ENCODE results near the gene OSBP2. TPM values are rescaled to one million over a fixed set of nuclear protein-coding genes. Genes with fewer than 3 reads are reported as not detected.

Gene OSBP2
- total RNA-seq, 4 donors from 2014 or later: 0.66 to 2.4 (median 1.6) TPM

- Histone ChIP-seq H3K36me3 (peaks cover 0 to 74% (median 23%) of the 10 kb centered on the region in 3 donors), H3K4me1 (peaks cover 0 to 46% (median 19%) of the 10 kb centered on the region in 4 donors), H3K27me3 (no peaks in the 10 kb centered on the region), H3K9me3 (no peaks in the 10 kb centered on the region), H3K4me3 (no peak overlapping the region), H3K27ac (peak overlapping the region in 1 of 4 donors; percentile 23)
- WGBS, 2 donors: 68 to 69% methylated on average over 7 of the region's 7 CpGs
- DNase-seq (ENCODE audit: low spot score in 2 of 2): no peak
- TF ChIP-seq CTCF (IDR thresholded peaks at IDR 0.05): no peak
- TF ChIP-seq EP300 (IDR thresholded peaks at IDR 0.05): no peak
- no peak for TF ChIP-seq POLR2A (IDR thresholded peaks at IDR 0.05)
Observed at GRCh38 chr22:30949934-30950660, 255.4 kb downstream of the OSBP2 start.

GRCh38 chr22:30953206-30953605, 258.5 kb downstream of the OSBP2 start:
- Histone ChIP-seq H3K4me3 (no peak overlapping the region), H3K36me3 (peaks cover 0 to 74% (median 12%) of the 10 kb centered on the region in 3 donors), H3K4me1 (peaks cover 0 to 20% (median 5%) of the 10 kb centered on the region in 4 donors), H3K27ac (no peak overlapping the region), H3K9me3 (no peaks in the 10 kb centered on the region), H3K27me3 (no peaks in the 10 kb centered on the region)
- no peak for DNase-seq (ENCODE audit: low spot score in 2 of 2)
- WGBS, 2 donors: 70 to 80% methylated on average over 2 of the region's 2 CpGs
- TF ChIP-seq EP300 (IDR thresholded peaks at IDR 0.05): no peak
- TF ChIP-seq POLR2A (IDR thresholded peaks at IDR 0.05): no peak
- no peak for TF ChIP-seq CTCF (IDR thresholded peaks at IDR 0.05)

- Histone ChIP-seq H3K9me3 (no peaks in the 10 kb centered on the region), H3K27me3 (no peaks in the 10 kb centered on the region), H3K36me3 (peaks cover 0 to 60% (median 0%) of the 10 kb centered on the region in 3 donors), H3K4me1 (peaks cover 0 to 6% (median 0%) of the 10 kb centered on the region in 4 donors), H3K4me3 (no peak overlapping the region), H3K27ac (no peak overlapping the region)
- 70 to 80% methylated on average over 4 of the region's 4 CpGs for WGBS, 2 donors
- TF ChIP-seq POLR2A (IDR thresholded peaks at IDR 0.05) (no peak), EP300 (IDR thresholded peaks at IDR 0.05) (no peak), CTCF (IDR thresholded peaks at IDR 0.05) (no peak)
- DNase-seq (ENCODE audit: low spot score in 2 of 2): no peak
Observed at GRCh38 chr22:30955153-30955552, 260.5 kb downstream of the OSBP2 start.

Small RNA genes within 50 kb of the gene (small RNA-seq; reads per million reads assigned to genes)
- not detected for gene MIR3200

Other genes with a start within 250 kb of the OSBP2 start
- gene SEC14L3, start 222.9 kb upstream of the OSBP2 start, total RNA-seq: not detected
- gene SEC14L4, start 189.2 kb upstream of the OSBP2 start, total RNA-seq: under 1 TPM in 1 of 4 donors, not detected in 3; 0.30 TPM
- gene SEC14L6, start 148.1 kb upstream of the OSBP2 start, total RNA-seq: 1 to 10 TPM in 1 of 4 donors, under 1 TPM in 3; 0.21 to 3.3 (median 0.94) TPM
- 10 to 100 TPM; 17.4 to 22.2 (median 18.8) TPM for gene GAL3ST1, start 120.2 kb upstream of the OSBP2 start, total RNA-seq
- gene PES1, start 103.0 kb upstream of the OSBP2 start, total RNA-seq: 10 to 100 TPM; 53.9 to 74.7 (median 70.3) TPM
- 10 to 100 TPM; 38.2 to 56.1 (median 43.8) TPM for gene TCN2, start 87.7 kb upstream of the OSBP2 start, total RNA-seq
- 10 to 100 TPM in 1 of 4 donors, 1 to 10 TPM in 3; 6.1 to 15.0 (median 7.3) TPM for gene SLC35E4, start 59.1 kb upstream of the OSBP2 start, total RNA-seq
- 10 to 100 TPM in 3 of 4 donors, 1 to 10 TPM in 1; 8.8 to 12.0 (median 10.4) TPM for gene DUSP18, start 27.0 kb upstream of the OSBP2 start, total RNA-seq

Measured in tibial nerve (tissue), 4 donors.